Endodermal cell (in vitro differentiated cells): ENCODE results near the gene GALNT17. TPM values are rescaled to one million over a fixed set of nuclear protein-coding genes. Genes with fewer than 3 reads are reported as not detected.
A peak's percentile ranks its signal among the peaks of the same experiment; 100 is the strongest.

Experiments
- DNase-seq: peaks from one replicate; pipeline ENCODE4 v3.0.0-alpha.2; 2017
- H3K27ac ChIP-seq: 2 replicates; pipeline ENCODE4 v1.5.1; 2013; ENCODE audit warnings: mild to moderate bottlenecking, low read depth, low read length, moderate library complexity
- H3K27me3 ChIP-seq: 2 replicates; pipeline ENCODE4 v1.6.1; 2013; ENCODE audit warnings: mild to moderate bottlenecking, low read length, moderate library complexity; ENCODE audit not compliant: insufficient read depth, control insufficient read depth, poor library complexity, severe bottlenecking
- H3K36me3 ChIP-seq: 2 replicates; pipeline ENCODE4 v1.7.0; 2013; ENCODE audit warnings: mild to moderate bottlenecking, low read length, moderate library complexity; ENCODE audit not compliant: control insufficient read depth, insufficient read depth
- H3K4me1 ChIP-seq: one replicate; pipeline ENCODE4 v1.7.0; 2013; ENCODE audit warnings: low read length; ENCODE audit not compliant: control insufficient read depth, insufficient read depth
- H3K4me3 ChIP-seq: 2 replicates; pipeline ENCODE4 v1.5.1; 2013; ENCODE audit warnings: mild to moderate bottlenecking, low read length, moderate library complexity
- H3K9ac ChIP-seq: 2 replicates; pipeline ENCODE4 v1.6.1; 2013; ENCODE audit warnings: mild to moderate bottlenecking, low read length, moderate library complexity; ENCODE audit not compliant: poor library complexity, severe bottlenecking; ENCODE audit errors: extremely low read depth
- H3K9me3 ChIP-seq: 2 replicates; pipeline ENCODE4 v1.6.1; 2013; ENCODE audit warnings: mild to moderate bottlenecking, low read length, moderate library complexity; ENCODE audit not compliant: control insufficient read depth
- H3K27ac Mint-ChIP-seq: 2 replicates; pipeline ENCODE4 v1.8.0; 2020; ENCODE audit warnings: mixed read lengths
- H3K27me3 Mint-ChIP-seq: 2 replicates; pipeline ENCODE4 v1.8.0; 2021; ENCODE audit warnings: mild to moderate bottlenecking, mixed read lengths; ENCODE audit not compliant: insufficient read depth
- H3K36me3 Mint-ChIP-seq: 2 replicates; pipeline ENCODE4 v1.8.0; 2020; ENCODE audit warnings: low read depth, mixed read lengths
- H3K4me1 Mint-ChIP-seq: 2 replicates; pipeline ENCODE4 v1.8.0; 2020; ENCODE audit warnings: mixed read lengths
- H3K4me3 Mint-ChIP-seq: 2 replicates; pipeline ENCODE4 v1.8.0; 2020; ENCODE audit warnings: mild to moderate bottlenecking, moderate library complexity, mixed read lengths
- H3K9me3 Mint-ChIP-seq: 2 replicates; pipeline ENCODE4 v1.8.0; 2020; ENCODE audit warnings: mild to moderate bottlenecking, mixed read lengths
- WGBS, 2 experiments: methylation state at CpG; one replicate each; pipeline versions ENCODE4 v1.1.5 to v1.1.7; 2013; ENCODE audit warnings: missing lambda C conversion rate in 2 of 2, mixed read lengths in 1 of 2; ENCODE audit not compliant: insufficient coverage in 1 of 2, insufficient read length in 1 of 2; 5-methylcytosine and 5-hydroxymethylcytosine counted together
- total RNA-seq, 2 donors: library from RNA; stranded (reverse); fragmentation: NEBNext Ultra II Directional in 1 of 2; extraction: Animal tissue kit (Norgen Biotek cat#: 25700) in 1 of 2; gene quantifications; 2 replicates in 1 of 2; 3 replicates in 1 of 2; pipeline ENCODE4 v1.2.1, GENCODE V29; 2021
- TF ChIP-seq, protein P1 (sequence below): fragments of 200-600 bp; sonication (generic); conservative IDR thresholded peaks from 2 replicates; pipeline ENCODE4 v1.5.0; 2021; ENCODE audit warnings: antibody characterized with exemption, mild to moderate bottlenecking

Gene GALNT17
- total RNA-seq, 2 donors from 2014 or later, result 60.4 to 61.3 TPM

DNA sequence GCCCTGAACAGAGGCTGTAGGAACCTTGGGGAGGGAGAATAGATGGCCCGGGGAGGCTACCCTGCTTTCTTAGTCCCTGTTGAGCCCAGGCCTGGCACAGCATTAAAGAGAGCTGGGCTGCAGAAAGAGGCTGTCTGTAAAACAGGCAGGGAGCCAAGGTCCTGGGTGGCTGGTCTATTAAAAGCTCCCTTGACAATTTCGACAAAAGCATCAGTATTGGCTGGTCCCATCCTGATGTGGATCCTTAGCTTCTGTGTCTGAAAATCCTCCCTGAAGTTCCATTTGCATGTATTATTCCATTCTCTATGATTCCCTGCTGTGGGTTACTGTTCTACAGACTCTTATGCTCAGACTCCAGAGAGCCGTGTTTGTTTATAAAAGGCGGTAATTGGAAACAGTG is 158.5 kb downstream of the GALNT17 start:
- peak; percentile 47 for DNase-seq
- H3K36me3 Mint-ChIP-seq, result peaks cover 12% of the 10 kb centered on the region
- peaks cover 15% of the 10 kb centered on the region for H3K9me3 Mint-ChIP-seq
- no peaks in the 10 kb centered on the region for H3K27me3 Mint-ChIP-seq
- Histone ChIP-seq H3K9ac (no peak overlapping the region), H3K27me3 (no peaks in the 10 kb centered on the region), H3K9me3 (peaks cover 20% of the 10 kb centered on the region), H3K36me3 (peaks cover 13% of the 10 kb centered on the region), H3K4me3 (no peak overlapping the region), H3K27ac (no peak overlapping the region), H3K4me1 (peaks cover 13% of the 10 kb centered on the region)
- 91 to 94% methylated on average over 3 to 4 of the region's 4 CpGs for WGBS, 2 experiments
- H3K4me1 Mint-ChIP-seq, result peaks cover 37% of the 10 kb centered on the region
- TF ChIP-seq, protein P1, sequence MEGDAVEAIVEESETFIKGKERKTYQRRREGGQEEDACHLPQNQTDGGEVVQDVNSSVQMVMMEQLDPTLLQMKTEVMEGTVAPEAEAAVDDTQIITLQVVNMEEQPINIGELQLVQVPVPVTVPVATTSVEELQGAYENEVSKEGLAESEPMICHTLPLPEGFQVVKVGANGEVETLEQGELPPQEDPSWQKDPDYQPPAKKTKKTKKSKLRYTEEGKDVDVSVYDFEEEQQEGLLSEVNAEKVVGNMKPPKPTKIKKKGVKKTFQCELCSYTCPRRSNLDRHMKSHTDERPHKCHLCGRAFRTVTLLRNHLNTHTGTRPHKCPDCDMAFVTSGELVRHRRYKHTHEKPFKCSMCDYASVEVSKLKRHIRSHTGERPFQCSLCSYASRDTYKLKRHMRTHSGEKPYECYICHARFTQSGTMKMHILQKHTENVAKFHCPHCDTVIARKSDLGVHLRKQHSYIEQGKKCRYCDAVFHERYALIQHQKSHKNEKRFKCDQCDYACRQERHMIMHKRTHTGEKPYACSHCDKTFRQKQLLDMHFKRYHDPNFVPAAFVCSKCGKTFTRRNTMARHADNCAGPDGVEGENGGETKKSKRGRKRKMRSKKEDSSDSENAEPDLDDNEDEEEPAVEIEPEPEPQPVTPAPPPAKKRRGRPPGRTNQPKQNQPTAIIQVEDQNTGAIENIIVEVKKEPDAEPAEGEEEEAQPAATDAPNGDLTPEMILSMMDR, result no peak
- peak overlapping the region; percentile 26 for H3K27ac Mint-ChIP-seq
- H3K4me3 Mint-ChIP-seq, result no peak overlapping the region

DNA sequence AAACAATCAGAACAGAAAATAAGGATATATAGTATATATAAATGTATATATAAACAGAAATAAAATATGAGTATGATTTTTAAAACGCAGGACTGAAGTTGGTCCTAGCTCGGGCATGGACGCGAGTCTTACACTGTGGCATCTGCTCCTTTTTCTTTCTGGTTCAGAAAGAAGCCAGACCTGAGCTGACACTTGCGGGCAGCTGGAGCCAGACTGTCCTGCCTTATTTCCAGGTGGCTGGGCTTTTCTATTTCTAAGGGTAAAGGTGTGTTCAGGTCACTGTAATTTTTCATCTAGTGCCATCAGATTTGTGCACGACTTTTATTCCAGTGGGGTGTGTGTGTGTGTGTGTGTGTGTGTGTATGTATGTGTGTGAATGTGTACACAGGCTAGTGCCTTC is 166.4 kb downstream of the GALNT17 start:
- H3K4me1 ChIP-seq, result peaks cover 7% of the 10 kb centered on the region
- no peak overlapping the region for H3K27ac Mint-ChIP-seq

DNA sequence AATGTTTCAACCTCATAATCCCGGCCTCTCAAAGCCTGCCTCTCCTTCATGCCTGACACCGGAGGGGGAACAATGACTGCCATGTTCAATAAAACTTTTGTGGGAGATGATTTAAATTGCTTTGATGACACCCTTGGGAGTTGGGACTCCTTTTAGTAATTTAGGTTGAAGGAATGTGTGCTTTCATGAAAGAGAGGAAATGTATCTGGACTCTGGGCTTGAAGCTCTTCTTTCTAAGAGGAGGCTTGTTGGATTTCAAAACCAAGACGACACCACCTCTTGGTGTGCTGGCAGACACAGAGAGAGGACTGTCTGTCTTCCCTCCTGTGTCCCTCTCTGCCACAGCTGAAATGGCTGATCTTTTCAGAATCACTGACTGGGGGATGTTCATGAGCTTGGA is 168.1 kb downstream of the GALNT17 start:
- no peaks in the 10 kb centered on the region for H3K9me3 Mint-ChIP-seq
- TF ChIP-seq, protein P1, result no peak
- peaks cover 5% of the 10 kb centered on the region for H3K36me3 Mint-ChIP-seq
- DNase-seq, result no peak
- H3K4me3 Mint-ChIP-seq, result no peak overlapping the region
- Histone ChIP-seq H3K27ac (no peak overlapping the region), H3K9me3 (no peaks in the 10 kb centered on the region), H3K36me3 (no peaks in the 10 kb centered on the region), H3K27me3 (no peaks in the 10 kb centered on the region), H3K4me1 (peaks cover 7% of the 10 kb centered on the region), H3K9ac (no peak overlapping the region), H3K4me3 (no peak overlapping the region)
- H3K27ac Mint-ChIP-seq, result peak overlapping the region; percentile 74
- no peaks in the 10 kb centered on the region for H3K27me3 Mint-ChIP-seq
- H3K4me1 Mint-ChIP-seq, result peaks cover 17% of the 10 kb centered on the region
- WGBS, 2 experiments, result 82 to 91% methylated on average over 2 to 3 of the region's 3 CpGs

More for the DNA sequence above, 166.4 kb downstream of the GALNT17 start:
- peaks cover 6% of the 10 kb centered on the region for H3K9me3 Mint-ChIP-seq
- H3K27ac ChIP-seq, result no peak overlapping the region
- H3K9ac ChIP-seq, result no peak overlapping the region
- no peak overlapping the region for H3K4me3 Mint-ChIP-seq
- WGBS, 2 experiments, result 84 to 98% methylated on average over 3 to 6 of the region's 6 CpGs
- no peak overlapping the region for H3K4me3 ChIP-seq
- no peaks in the 10 kb centered on the region for H3K27me3 Mint-ChIP-seq
- peaks cover 8% of the 10 kb centered on the region for H3K36me3 Mint-ChIP-seq
- H3K36me3 ChIP-seq, result peaks cover 3% of the 10 kb centered on the region
- TF ChIP-seq, protein P1, result no peak
- H3K27me3 ChIP-seq, result no peaks in the 10 kb centered on the region
- H3K4me1 Mint-ChIP-seq, result peaks cover 11% of the 10 kb centered on the region
- peaks cover 4% of the 10 kb centered on the region for H3K9me3 ChIP-seq
- DNase-seq, result no peak
